ENCODE measurements around the gene NUP88.

Gene NUP88

GRCh38 chr17:5378566-5379207, 40.8 kb downstream of the NUP88 start:
- Histone ChIP-seq H3K27me3 (replicated peaks; ENCODE audit: insufficient read depth, low read length) (no peaks in the 10 kb centered on the region), H3F3A (ENCODE audit: insufficient read depth, low read length) (peaks cover 10% of the 10 kb centered on the region), H2AFZ (ENCODE audit: low read length) (no peak overlapping the region), H3K9ac (ENCODE audit: low read length) (no peak overlapping the region), H3K4me1 (ENCODE audit: low read length) (peaks cover 9% of the 10 kb centered on the region), H3K4me2 (ENCODE audit: low read depth, low read length) (no peak overlapping the region), H3K79me2 (ENCODE audit: low read length) (peaks cover 8% of the 10 kb centered on the region), H3K9me3 (replicated peaks; ENCODE audit: insufficient read depth, low read length) (no peaks in the 10 kb centered on the region), H3K9me2 (replicated peaks; ENCODE audit: insufficient read depth, low read length) (no peaks in the 10 kb centered on the region), H4K20me1 (ENCODE audit: insufficient read depth, low read length) (no peaks in the 10 kb centered on the region), H3K27ac (ENCODE audit: low read length) (no peak overlapping the region), H3K36me3 (replicated peaks; ENCODE audit: insufficient read depth, low read length) (peaks cover 4% of the 10 kb centered on the region), H3K4me3 (ENCODE audit: low read length) (no peak overlapping the region)
- no peak for DNase-seq
- TF ChIP-seq CTCF (IDR thresholded peaks at IDR 0.05; ENCODE audit: low read length) (no peak), EZH2phosphoT487 (IDR thresholded peaks at IDR 0.05; ENCODE audit: low read length) (no peak), EZH2 (optimal IDR thresholded peaks at IDR 0.05; ENCODE audit: low read depth, low read length) (no peak)

GRCh38 chr17:5373112-5373511, 46.4 kb downstream of the NUP88 start:
- H3K36me3 ChIP-seq (replicated peaks; ENCODE audit: insufficient read depth, low read length), result no peaks in the 10 kb centered on the region; the same call in 1 of the 2 replicates
- no peak for TF ChIP-seq EZH2phosphoT487 (IDR thresholded peaks at IDR 0.05; ENCODE audit: low read length)
- TF ChIP-seq CTCF (IDR thresholded peaks at IDR 0.05; ENCODE audit: low read length), result no peak
- TF ChIP-seq EZH2 (optimal IDR thresholded peaks at IDR 0.05; ENCODE audit: low read depth, low read length), result no peak
- H3K4me2 ChIP-seq (ENCODE audit: low read depth, low read length), result peak overlapping the region; percentile 70; the same call in 1 of the 2 replicates

GRCh38 chr17:5370411-5370810, 49.1 kb downstream of the NUP88 start:
- DNase-seq, result no peak
- H4K20me1 ChIP-seq (ENCODE audit: insufficient read depth, low read length), result no peaks in the 10 kb centered on the region
- no peaks in the 10 kb centered on the region for H3K9me2 ChIP-seq (replicated peaks; ENCODE audit: insufficient read depth, low read length)
- H3K9me3 ChIP-seq (replicated peaks; ENCODE audit: insufficient read depth, low read length), result no peaks in the 10 kb centered on the region
- H3K27ac ChIP-seq (ENCODE audit: low read length), result no peak overlapping the region
- no peak overlapping the region for H3K4me2 ChIP-seq (ENCODE audit: low read depth, low read length)
- H3F3A ChIP-seq (ENCODE audit: insufficient read depth, low read length), result peaks cover 20% of the 10 kb centered on the region
- peaks cover 9% of the 10 kb centered on the region for H3K79me2 ChIP-seq (ENCODE audit: low read length)
- H3K4me3 ChIP-seq (ENCODE audit: low read length), result no peak overlapping the region
- H3K36me3 ChIP-seq (replicated peaks; ENCODE audit: insufficient read depth, low read length), result no peaks in the 10 kb centered on the region; the same call in 1 of the 2 replicates
- no peak overlapping the region for H2AFZ ChIP-seq (ENCODE audit: low read length)
- peaks cover 21% of the 10 kb centered on the region for H3K4me1 ChIP-seq (ENCODE audit: low read length)
- H3K27me3 ChIP-seq (replicated peaks; ENCODE audit: insufficient read depth, low read length), result no peaks in the 10 kb centered on the region
- TF ChIP-seq CTCF (IDR thresholded peaks at IDR 0.05; ENCODE audit: low read length) (no peak), EZH2 (optimal IDR thresholded peaks at IDR 0.05; ENCODE audit: low read depth, low read length) (no peak), EZH2phosphoT487 (IDR thresholded peaks at IDR 0.05; ENCODE audit: low read length) (no peak)
- no peak overlapping the region for H3K9ac ChIP-seq (ENCODE audit: low read length)

More at GRCh38 chr17:5373112-5373511, 46.4 kb downstream of the NUP88 start:
- Histone ChIP-seq H3F3A (ENCODE audit: insufficient read depth, low read length) (peaks cover 20% of the 10 kb centered on the region), H2AFZ (ENCODE audit: low read length) (peak overlapping the region; percentile 37; the same call in 1 of the 2 replicates), H3K27ac (ENCODE audit: low read length) (peak overlapping the region; percentile 83), H3K9me3 (replicated peaks; ENCODE audit: insufficient read depth, low read length) (no peaks in the 10 kb centered on the region), H3K79me2 (ENCODE audit: low read length) (peaks cover 12% of the 10 kb centered on the region), H3K27me3 (replicated peaks; ENCODE audit: insufficient read depth, low read length) (no peaks in the 10 kb centered on the region), H3K9ac (ENCODE audit: low read length) (peak overlapping the region; percentile 15; the same call in 1 of the 2 replicates), H3K4me1 (ENCODE audit: low read length) (peaks cover 21% of the 10 kb centered on the region), H4K20me1 (ENCODE audit: insufficient read depth, low read length) (no peaks in the 10 kb centered on the region), H3K4me3 (ENCODE audit: low read length) (peak overlapping the region; percentile 16; the same call in 1 of the 2 replicates), H3K9me2 (replicated peaks; ENCODE audit: insufficient read depth, low read length) (no peaks in the 10 kb centered on the region)
- peak; percentile 89 for DNase-seq

Data from MM.1S (cell line).